GM23338 (cell line): ENCODE measurements around the gene CUL7.

Source experiments
- CTCF ChIP-seq, 2 experiments: fragments of 200-600 bp in 1 of 2; sonication (generic) in 1 of 2; conservative IDR thresholded peaks; 2 replicates each; pipeline versions ENCODE4 v1.5.1 to v1.6.1; 2016 to 2017; ENCODE audit warnings: antibody characterized with exemption in 2 of 2, low read depth in 2 of 2, mild to moderate bottlenecking in 2 of 2, moderate library complexity in 1 of 2
- EZH2phosphoT487 ChIP-seq: fragments of 200-600 bp; sonication (generic); IDR thresholded peaks from one replicate; pipeline ENCODE4 v1.8.1; 2018; ENCODE audit warnings: antibody characterized with exemption; ENCODE audit not compliant: unreplicated experiment
- POLR2AphosphoS5 ChIP-seq: IDR thresholded peaks from 2 replicates; pipeline ENCODE4 v1.6.1; 2016; ENCODE audit warnings: antibody characterized with exemption, low read depth
- REST ChIP-seq: IDR thresholded peaks from one replicate; pipeline ENCODE4 v1.6.1; 2018; ENCODE audit warnings: antibody characterized with exemption; ENCODE audit not compliant: unreplicated experiment

- no peak for TF ChIP-seq CTCF (conservative IDR thresholded peaks at IDR 0.05; ENCODE audit: low read depth in 2 of 2)
- TF ChIP-seq REST: no peak
- no peak for TF ChIP-seq EZH2phosphoT487
- no peak for TF ChIP-seq POLR2AphosphoS5
Observed at GRCh38 chr6:43037706-43038105, 15.9 kb downstream of the CUL7 start.
